Lower lobe of right lung (tissue), 2 donors: Measurements from ENCODE around the gene DNPH1. TPM values are rescaled to one million over a fixed set of nuclear protein-coding genes. Genes with fewer than 3 reads are reported as not detected.
A peak's percentile ranks its signal among the peaks of the same experiment; 100 is the strongest.

ENCODE experiments used
- ATAC-seq, 2 donors: fragments of 200-7000 bp; cut with Tn5 transposase; one replicate each; pipeline ENCODE4 v1.9.1; 2020 to 2022; ENCODE audit warnings: mild to moderate bottlenecking in 2 of 2, moderate library complexity in 2 of 2
- DNase-seq: peaks from one replicate; pipeline ENCODE4 v3.0.0-alpha.2; 2020
- H3K27ac ChIP-seq: fragments of 200-600 bp; one replicate; pipeline ENCODE4 v1.8.0; 2022
- H3K27me3 ChIP-seq: fragments of 200-600 bp; one replicate; pipeline ENCODE4 v1.8.0; 2022; ENCODE audit warnings: low read depth
- H3K36me3 ChIP-seq: fragments of 200-600 bp; one replicate; pipeline ENCODE4 v1.8.0; 2022; ENCODE audit warnings: mild to moderate bottlenecking
- H3K4me1 ChIP-seq: fragments of 200-600 bp; one replicate; pipeline ENCODE4 v1.8.0; 2022
- H3K4me3 ChIP-seq: fragments of 200-600 bp; one replicate; pipeline ENCODE4 v1.8.0; 2022; ENCODE audit warnings: mild to moderate bottlenecking
- H3K9me3 ChIP-seq: fragments of 200-600 bp; one replicate; pipeline ENCODE4 v1.8.0; 2022
- CTCF ChIP-seq: fragments of 200-600 bp; IDR thresholded peaks from one replicate; pipeline ENCODE4 v1.8.0; 2022; ENCODE audit warnings: antibody characterized with exemption, mild to moderate bottlenecking
- intact Hi-C: fragments of 100-400 bp; cut with DNase I; formaldehyde crosslinking; loops from one replicate; pipeline ENCODE4 v1.11.0; 2022
- total RNA-seq: library from RNA; stranded (reverse); fragmentation: NEBNext Ultra II Directional; extraction: Animal tissue kit (Norgen Biotek cat#: 25700); gene quantifications from one replicate; pipeline ENCODE4 v1.2.1, GENCODE V29; 2021
- donor health status: DM: no; HTN: yes; CAD: no; lungs with severe emphysema.

DNPH1 gene
- total RNA-seq, 1 donor from 2014 or later = 24.0 TPM

GRCh38 chr6:43267619-43268354, 38.5 kb upstream of the DNPH1 start:
- Histone ChIP-seq H3K4me1 (peaks cover 10% of the 10 kb centered on the region), H3K36me3 (no peaks in the 10 kb centered on the region), H3K9me3 (no peaks in the 10 kb centered on the region), H3K27me3 (peaks cover 11% of the 10 kb centered on the region), H3K27ac (peak overlapping the region; percentile 11), H3K4me3 (no peak overlapping the region)
- no peak for TF ChIP-seq CTCF
- ATAC-seq = no peak
- DNase-seq = no peak
- intact Hi-C loops = no loop called here

- DNase-seq = no peak
- H3K27ac ChIP-seq = no peak overlapping the region
- intact Hi-C loops = no loop called here
- H3K36me3 ChIP-seq = no peaks in the 10 kb centered on the region
- H3K4me3 ChIP-seq = no peak overlapping the region
- H3K4me1 ChIP-seq = peaks cover 10% of the 10 kb centered on the region
- H3K9me3 ChIP-seq = no peaks in the 10 kb centered on the region
- no peak for TF ChIP-seq CTCF
- H3K27me3 ChIP-seq = peaks cover 7% of the 10 kb centered on the region
- no peak for ATAC-seq
Measured at GRCh38 chr6:43265564-43265963, 36.3 kb upstream of the DNPH1 start.

- no peaks in the 10 kb centered on the region for H3K36me3 ChIP-seq
- no peaks in the 10 kb centered on the region for H3K9me3 ChIP-seq
- TF ChIP-seq CTCF = no peak
- H3K4me1 ChIP-seq = peaks cover 9% of the 10 kb centered on the region
- ATAC-seq (no peak), DNase-seq (no peak)
- intact Hi-C loops = no loop called here
- peaks cover 7% of the 10 kb centered on the region for H3K27me3 ChIP-seq
- H3K27ac ChIP-seq = no peak overlapping the region
- no peak overlapping the region for H3K4me3 ChIP-seq
Measured at GRCh38 chr6:43264599-43265145, 35.4 kb upstream of the DNPH1 start.

GRCh38 chr6:43263314-43264178, 34.3 kb upstream of the DNPH1 start:
- intact Hi-C loops = no loop called here
- no peaks in the 10 kb centered on the region for H3K36me3 ChIP-seq
- DNase-seq = peak; percentile 82
- H3K9me3 ChIP-seq = no peaks in the 10 kb centered on the region
- no peak overlapping the region for H3K4me3 ChIP-seq
- peak; percentile 84 to 91 for ATAC-seq
- H3K4me1 ChIP-seq = no peaks in the 10 kb centered on the region
- TF ChIP-seq CTCF = peak; percentile 76
- no peak overlapping the region for H3K27ac ChIP-seq
- H3K27me3 ChIP-seq = peaks cover 4% of the 10 kb centered on the region

- no peaks in the 10 kb centered on the region for H3K36me3 ChIP-seq
- TF ChIP-seq CTCF = no peak
- no peak overlapping the region for H3K27ac ChIP-seq
- no peaks in the 10 kb centered on the region for H3K27me3 ChIP-seq
- intact Hi-C loops = no loop called here
- ATAC-seq (no peak), DNase-seq (no peak)
- no peak overlapping the region for H3K4me3 ChIP-seq
- no peaks in the 10 kb centered on the region for H3K4me1 ChIP-seq
- no peaks in the 10 kb centered on the region for H3K9me3 ChIP-seq
Measured at GRCh38 chr6:43262780-43263313, 33.6 kb upstream of the DNPH1 start.
